Muscle layer of duodenum (tissue), 2 donors: ENCODE results near the gene NHLRC3.

Experiments used
- H3K27ac ChIP-seq: one replicate; pipeline ENCODE4 v1.7.0; 2013; ENCODE audit warnings: mild to moderate bottlenecking, low read length
- H3K27me3 ChIP-seq: one replicate; pipeline ENCODE4 v1.7.0; 2013; ENCODE audit warnings: low read depth, mild to moderate bottlenecking, control low read depth, low read length
- H3K36me3 ChIP-seq, 2 donors: one replicate each; pipeline ENCODE4 v1.7.0; 2013; ENCODE audit warnings: low read length in 2 of 2, control low read depth in 1 of 2, mild to moderate bottlenecking in 1 of 2; ENCODE audit not compliant: insufficient read depth in 2 of 2, control insufficient read depth in 1 of 2
- H3K4me1 ChIP-seq, 2 donors: one replicate each; pipeline ENCODE4 v1.7.0; 2013; ENCODE audit warnings: low read length in 2 of 2, mild to moderate bottlenecking in 2 of 2, control low read depth in 1 of 2, moderate library complexity in 1 of 2; ENCODE audit not compliant: insufficient read depth in 2 of 2, control insufficient read depth in 1 of 2
- H3K4me3 ChIP-seq, 2 donors: one replicate each; pipeline ENCODE4 v1.7.0; 2013; ENCODE audit warnings: low read length in 2 of 2, low read depth in 1 of 2, mild to moderate bottlenecking in 1 of 2
- H3K9me3 ChIP-seq, 2 donors: one replicate each; pipeline ENCODE4 v1.7.0; 2013; ENCODE audit warnings: low read length in 2 of 2, control low read depth in 1 of 2, mild to moderate bottlenecking in 1 of 2; ENCODE audit not compliant: control insufficient read depth in 1 of 2
- donor health status: healthy.

Gene NHLRC3

DNA sequence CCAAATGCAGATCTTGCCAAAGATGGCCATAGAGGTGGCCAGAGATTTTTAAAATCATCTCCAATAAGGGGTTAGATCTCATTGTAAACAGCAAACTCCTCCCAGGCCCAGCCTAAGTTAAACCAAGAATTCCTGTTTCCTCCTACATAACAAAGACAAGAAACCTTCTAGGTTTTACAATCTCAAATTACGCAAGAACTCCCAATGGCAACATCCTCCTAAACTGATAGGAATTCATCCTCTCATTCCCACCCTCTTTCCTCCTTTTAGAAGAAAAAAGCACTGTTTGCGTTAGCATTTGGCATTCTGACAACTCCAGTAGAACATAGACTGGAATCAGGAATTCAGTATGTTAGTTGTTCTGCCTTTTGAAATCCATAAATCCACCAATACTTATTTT is 14.9 kb upstream of the NHLRC3 start:
- Histone ChIP-seq H3K36me3 (peaks cover 49 to 58% of the 10 kb centered on the region in 2 donors), H3K9me3 (no peaks in the 10 kb centered on the region), H3K4me3 (no peak overlapping the region), H3K4me1 (no peaks in the 10 kb centered on the region), H3K27ac (no peak overlapping the region), H3K27me3 (no peaks in the 10 kb centered on the region)

DNA sequence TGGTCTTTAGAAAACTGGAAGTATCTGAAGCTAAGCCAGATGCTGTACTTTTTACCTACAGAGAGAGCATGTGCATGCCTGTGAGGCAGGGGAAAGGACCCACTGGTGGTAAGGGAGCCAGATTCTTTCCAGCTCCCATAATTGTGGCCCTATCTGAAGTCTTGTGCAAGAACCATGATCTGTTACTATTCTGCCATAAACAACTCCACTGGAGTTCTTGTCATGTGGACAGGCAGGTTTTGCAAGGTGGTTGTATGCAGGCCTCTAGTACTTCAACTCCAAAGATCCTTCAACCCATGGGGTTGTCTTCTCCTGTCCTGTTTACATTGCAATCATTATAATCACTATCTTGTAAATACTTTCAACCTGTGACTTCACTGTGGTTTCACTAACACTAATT is 14.5 kb upstream of the NHLRC3 start:
- no peak overlapping the region for H3K27ac ChIP-seq
- no peak overlapping the region for H3K4me3 ChIP-seq
- no peaks in the 10 kb centered on the region for H3K27me3 ChIP-seq
- peaks cover 53 to 62% of the 10 kb centered on the region in 2 donors for H3K36me3 ChIP-seq
- H3K9me3 ChIP-seq = no peaks in the 10 kb centered on the region
- H3K4me1 ChIP-seq = no peaks in the 10 kb centered on the region

DNA sequence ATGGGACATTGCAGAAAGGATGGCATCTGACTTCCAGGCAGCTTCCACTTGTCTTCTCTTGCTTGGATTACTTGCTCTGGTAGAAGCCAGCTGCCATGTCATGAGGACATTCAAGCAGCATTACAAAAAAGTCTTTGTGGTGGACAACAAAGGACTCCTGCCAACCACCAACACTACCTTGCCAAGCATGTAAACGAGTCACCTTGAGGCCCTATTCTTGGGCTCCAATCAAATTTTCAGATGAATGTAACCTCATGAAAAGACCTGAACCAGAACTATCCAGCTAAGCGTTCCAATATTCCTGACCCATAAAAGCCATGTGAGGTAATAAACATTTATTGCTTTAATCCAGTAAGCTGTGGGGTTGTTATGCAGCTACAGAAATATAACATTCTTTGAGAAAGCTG is 12.8 kb upstream of the NHLRC3 start:
- Histone ChIP-seq H3K27ac (no peak overlapping the region), H3K4me3 (no peak overlapping the region), H3K27me3 (no peaks in the 10 kb centered on the region), H3K4me1 (no peaks in the 10 kb centered on the region), H3K9me3 (no peaks in the 10 kb centered on the region), H3K36me3 (peaks cover 53 to 62% of the 10 kb centered on the region in 2 donors)

DNA sequence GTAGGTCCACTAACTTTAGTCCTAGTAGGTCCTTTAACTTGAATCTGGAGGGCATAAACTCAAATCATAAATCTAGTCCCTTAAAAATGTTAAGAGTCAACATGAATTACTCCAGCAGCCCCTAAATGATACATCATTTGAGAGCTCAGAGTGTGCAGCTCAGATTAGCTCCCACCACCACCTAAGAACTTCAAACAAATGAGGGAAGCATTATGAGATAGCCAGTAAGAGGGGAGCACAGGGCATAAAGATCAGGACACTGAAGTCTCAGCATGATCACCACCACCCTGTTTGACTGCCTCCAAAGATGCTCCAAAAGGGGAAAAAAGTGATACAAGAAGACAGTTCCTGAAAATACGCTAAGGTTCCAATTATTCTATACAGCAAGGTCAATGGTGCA is 6.1 kb upstream of the NHLRC3 start:
- Histone ChIP-seq H3K9me3 (no peaks in the 10 kb centered on the region), H3K4me1 (peaks cover 8 to 23% of the 10 kb centered on the region in 2 donors), H3K27me3 (no peaks in the 10 kb centered on the region), H3K36me3 (peaks cover 11 to 12% of the 10 kb centered on the region in 2 donors), H3K4me3 (no peak overlapping the region), H3K27ac (no peak overlapping the region)

DNA sequence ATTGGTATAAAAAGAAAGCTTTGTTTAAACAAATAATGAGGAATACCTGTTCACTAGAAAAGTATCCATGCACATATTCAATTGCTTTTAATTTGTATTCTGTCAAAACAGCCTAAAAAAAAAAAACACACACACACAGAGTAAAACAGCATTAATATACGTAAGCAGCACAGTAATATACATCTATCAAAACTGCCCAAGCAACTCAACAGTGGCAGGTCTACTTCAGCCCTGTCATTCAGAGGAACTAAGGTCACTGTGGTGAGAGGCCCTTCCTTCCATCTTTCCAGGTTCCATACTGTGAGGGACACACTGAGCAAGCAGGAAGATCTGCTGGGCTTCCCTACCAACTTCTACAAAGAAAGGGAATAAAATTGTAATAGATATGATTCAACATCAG is 4.2 kb upstream of the NHLRC3 start:
- H3K36me3 ChIP-seq = no peaks in the 10 kb centered on the region
- H3K27ac ChIP-seq = no peak overlapping the region
- peaks cover 8 to 25% of the 10 kb centered on the region in 2 donors for H3K4me1 ChIP-seq
- H3K4me3 ChIP-seq = no peak overlapping the region
- H3K27me3 ChIP-seq = no peaks in the 10 kb centered on the region
- no peaks in the 10 kb centered on the region for H3K9me3 ChIP-seq

DNA sequence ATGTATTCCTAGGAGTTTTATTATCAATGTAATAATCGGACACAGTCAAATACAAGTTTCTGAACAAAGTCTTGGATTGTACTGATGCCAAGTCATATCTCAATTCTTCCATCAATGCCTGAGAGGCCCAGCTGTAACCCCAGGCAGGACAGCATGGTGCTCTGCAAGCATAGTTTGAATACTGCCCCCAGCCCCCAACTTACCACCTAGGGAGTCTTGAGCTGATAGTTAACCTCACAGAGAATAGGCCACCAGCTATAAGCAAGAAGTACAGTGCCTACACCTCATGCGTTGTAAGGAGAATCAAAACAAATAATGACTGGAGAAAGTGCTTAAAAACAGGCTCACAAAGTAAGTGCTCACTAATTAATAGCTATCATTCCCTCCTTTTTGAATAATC is 3.1 kb upstream of the NHLRC3 start:
- Histone ChIP-seq H3K9me3 (no peaks in the 10 kb centered on the region), H3K4me3 (peak overlapping the region; percentile 70 to 88), H3K27ac (peak overlapping the region; percentile 13), H3K27me3 (no peaks in the 10 kb centered on the region), H3K36me3 (no peaks in the 10 kb centered on the region), H3K4me1 (peaks cover 8 to 30% of the 10 kb centered on the region in 2 donors)

DNA sequence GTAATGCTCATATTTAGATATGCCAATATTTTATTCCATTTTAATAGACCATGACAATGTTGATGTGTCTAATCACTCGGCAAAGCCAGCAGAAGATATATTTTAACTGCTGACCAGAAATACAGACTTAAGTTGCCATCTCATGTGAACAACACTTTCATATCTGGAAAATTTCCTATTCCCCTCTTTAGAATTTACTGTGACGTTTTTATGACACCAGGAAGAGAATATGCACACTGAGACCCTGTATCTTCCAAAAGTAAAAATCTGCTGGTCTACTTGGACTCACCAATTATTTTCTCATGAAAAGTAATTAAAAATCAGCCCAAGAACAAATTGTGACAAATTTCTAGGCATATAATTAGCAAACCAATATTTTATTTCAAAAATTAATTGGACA is 2.5 kb upstream of the NHLRC3 start:
- Histone ChIP-seq H3K4me3 (peak overlapping the region; percentile 70 to 88), H3K4me1 (peaks cover 8 to 30% of the 10 kb centered on the region in 2 donors), H3K27ac (peak overlapping the region; percentile 13), H3K27me3 (no peaks in the 10 kb centered on the region), H3K36me3 (no peaks in the 10 kb centered on the region), H3K9me3 (no peaks in the 10 kb centered on the region)

DNA sequence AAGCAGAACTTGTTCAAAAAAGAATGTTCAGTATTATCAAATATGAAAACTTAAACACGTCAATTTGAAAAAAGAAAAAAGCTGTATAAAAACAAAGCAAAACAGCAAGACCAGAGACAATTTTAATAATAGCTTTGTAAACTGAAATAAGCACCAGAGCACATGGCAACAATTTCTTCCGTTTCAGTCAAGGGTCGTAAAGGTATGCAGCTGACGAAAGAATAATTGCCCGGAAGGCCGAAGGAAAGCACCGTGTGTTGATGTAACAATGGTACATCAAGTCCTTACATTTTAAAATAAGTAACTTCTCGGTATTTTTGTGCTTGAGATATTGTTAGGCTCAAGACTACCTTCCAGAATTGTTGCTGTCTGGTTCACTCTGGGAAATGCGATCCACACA is 2.0 kb upstream of the NHLRC3 start:
- Histone ChIP-seq H3K27me3 (no peaks in the 10 kb centered on the region), H3K4me3 (peak overlapping the region; percentile 70 to 88), H3K36me3 (no peaks in the 10 kb centered on the region), H3K27ac (no peak overlapping the region), H3K9me3 (no peaks in the 10 kb centered on the region), H3K4me1 (peaks cover 8 to 30% of the 10 kb centered on the region in 2 donors)

DNA sequence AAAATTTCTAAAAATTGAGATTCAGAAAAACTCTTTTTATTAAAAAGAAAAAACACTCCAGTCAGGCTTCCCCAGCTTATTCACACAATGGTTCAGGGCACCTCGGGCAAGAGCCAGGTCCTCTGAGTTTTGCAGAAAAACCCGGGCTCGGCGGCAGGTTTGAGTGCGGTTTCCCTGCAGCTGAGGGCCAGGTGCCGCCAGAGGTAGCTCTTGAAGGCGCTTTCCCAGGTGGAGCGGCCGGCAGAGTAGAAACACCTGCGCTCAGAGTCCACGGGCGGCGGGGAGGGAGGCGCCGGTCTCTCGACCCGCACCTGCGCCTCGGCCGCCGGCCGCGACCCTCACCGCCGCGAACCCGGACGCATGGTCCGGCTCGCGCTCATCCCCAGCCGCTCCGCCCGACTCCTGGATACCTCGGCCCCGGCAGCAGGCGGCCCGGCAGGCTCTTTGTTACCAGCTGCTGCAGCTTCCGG is 811 bp upstream of the NHLRC3 start:
- peak overlapping the region; percentile 82 for H3K27ac ChIP-seq
- no peaks in the 10 kb centered on the region for H3K27me3 ChIP-seq
- H3K4me3 ChIP-seq = peak overlapping the region; percentile 70 to 88
- H3K9me3 ChIP-seq = no peaks in the 10 kb centered on the region
- H3K36me3 ChIP-seq = no peaks in the 10 kb centered on the region
- peaks cover 8 to 30% of the 10 kb centered on the region in 2 donors for H3K4me1 ChIP-seq

DNA sequence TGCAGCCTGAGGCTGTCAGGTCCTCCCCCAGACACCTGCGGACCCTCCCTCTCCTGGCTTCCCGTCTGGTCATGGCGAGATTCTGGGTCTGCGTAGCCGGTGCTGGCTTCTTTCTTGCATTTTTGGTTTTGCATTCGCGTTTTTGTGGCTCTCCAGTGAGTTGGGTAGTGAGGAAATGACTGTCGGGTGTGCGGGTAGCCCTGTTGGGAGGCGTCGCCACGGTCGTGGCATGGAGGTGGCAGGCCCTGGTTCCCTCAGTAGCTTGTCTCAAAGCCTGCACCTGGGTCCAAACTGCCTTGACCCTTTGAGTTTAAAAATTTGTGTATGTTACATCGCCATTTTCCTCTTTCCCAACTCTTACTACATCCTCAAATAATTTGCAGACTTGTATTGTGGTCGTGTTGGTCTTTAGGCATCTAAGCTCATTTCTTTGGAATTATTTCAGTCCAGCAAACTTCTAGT is 344 bp downstream of the NHLRC3 start:
- Histone ChIP-seq H3K4me1 (peaks cover 8 to 30% of the 10 kb centered on the region in 2 donors), H3K9me3 (no peaks in the 10 kb centered on the region), H3K27me3 (no peaks in the 10 kb centered on the region), H3K27ac (peak overlapping the region; percentile 82), H3K4me3 (peak overlapping the region; percentile 70 to 88), H3K36me3 (no peaks in the 10 kb centered on the region)

DNA sequence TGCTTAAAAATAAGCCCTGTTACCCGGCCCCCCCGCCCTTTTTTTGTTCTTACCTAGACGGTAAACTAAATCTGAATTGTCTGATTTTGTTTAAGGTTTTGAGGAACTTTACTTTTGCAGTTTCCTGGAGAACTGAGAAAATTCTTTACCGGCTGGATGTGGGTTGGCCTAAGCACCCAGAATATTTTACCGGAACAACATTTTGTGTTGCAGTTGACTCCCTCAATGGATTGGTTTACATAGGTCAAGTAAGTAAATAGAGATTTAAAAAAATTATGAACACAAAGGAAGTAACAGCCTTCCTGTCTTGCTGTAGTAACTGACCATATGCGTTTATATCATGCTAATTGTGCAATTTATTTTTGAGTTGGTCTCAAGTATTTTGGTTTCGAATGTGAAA is 785 bp downstream of the NHLRC3 start:
- Histone ChIP-seq H3K27ac (peak overlapping the region; percentile 82), H3K9me3 (no peaks in the 10 kb centered on the region), H3K4me3 (peak overlapping the region; percentile 70 to 88), H3K4me1 (peaks cover 8 to 27% of the 10 kb centered on the region in 2 donors), H3K27me3 (no peaks in the 10 kb centered on the region), H3K36me3 (peaks cover 0 to 3% of the 10 kb centered on the region in 2 donors)

DNA sequence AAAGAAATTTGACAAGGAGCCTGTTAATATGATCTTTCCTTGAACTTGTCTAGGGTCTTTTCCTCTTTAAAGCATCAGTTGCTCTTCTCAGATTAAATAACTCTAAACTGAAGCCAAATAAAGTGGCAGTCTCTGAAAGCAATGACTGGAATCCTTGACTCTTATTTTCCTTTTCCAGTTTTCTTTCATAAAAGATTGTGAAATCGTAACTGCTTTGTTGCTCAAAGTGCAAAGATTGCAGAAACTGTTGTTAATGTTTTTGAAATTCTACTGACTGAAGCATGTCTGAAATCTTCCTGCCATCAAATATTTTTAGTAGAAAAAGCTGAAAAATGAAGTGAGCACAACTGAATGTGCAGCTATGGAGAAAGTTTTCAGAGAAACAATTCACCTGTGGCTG is 1.9 kb downstream of the NHLRC3 start:
- H3K27me3 ChIP-seq = no peaks in the 10 kb centered on the region
- no peak overlapping the region for H3K4me3 ChIP-seq
- H3K36me3 ChIP-seq = peaks cover 9 to 11% of the 10 kb centered on the region in 2 donors
- peaks cover 5 to 15% of the 10 kb centered on the region in 2 donors for H3K4me1 ChIP-seq
- H3K27ac ChIP-seq = peak overlapping the region; percentile 28
- H3K9me3 ChIP-seq = no peaks in the 10 kb centered on the region
